Body of pancreas (tissue), 4 donors: Measurements from ENCODE around the gene SUGT1. TPM values are rescaled to one million over a fixed set of nuclear protein-coding genes. Genes with fewer than 3 reads are reported as not detected.

Experiments used
- ATAC-seq: fragments of 150-250 bp; one replicate; pipeline ENCODE4 v1.9.1; 2016
- DNase-seq, 4 donors: peaks; one replicate each; pipeline ENCODE4 v3.0.0-alpha.2; 2019
- H3K27ac ChIP-seq, 4 donors: fragments of 200-600 bp; sonication (generic); 1 replicate in 3 of 4; 2 replicates in 1 of 4; pipeline versions ENCODE4 v1.5.1 to v1.6.1; 2016 to 2019; ENCODE audit warnings: mild to moderate bottlenecking in 1 of 4, mixed read lengths in 1 of 4, moderate library complexity in 1 of 4
- H3K27me3 ChIP-seq, 2 donors: fragments of 200-600 bp; sonication (generic); one replicate each; pipeline ENCODE4 v1.6.0; 2016; ENCODE audit warnings: mild to moderate bottlenecking in 1 of 2
- H3K36me3 ChIP-seq, 2 donors: fragments of 200-600 bp; sonication (generic); replicated peaks in 1 of 2; 2 replicates each; pipeline ENCODE4 v1.5.1; 2016; ENCODE audit warnings: low read depth in 2 of 2; ENCODE audit not compliant: insufficient read depth in 1 of 2
- H3K4me1 ChIP-seq: fragments of 200-600 bp; sonication (generic); one replicate; pipeline ENCODE4 v1.6.0; 2016
- H3K4me3 ChIP-seq, 2 donors: fragments of 200-600 bp; sonication (generic); 1 replicate in 1 of 2; 2 replicates in 1 of 2; pipeline ENCODE4 v1.5.1; 2016 to 2019
- H3K9me3 ChIP-seq, 3 donors: fragments of 200-600 bp; sonication (generic); 1 replicate in 2 of 3; 2 replicates in 1 of 3; pipeline ENCODE4 v1.5.1; 2016
- CTCF ChIP-seq, 7 experiments: fragments of 450-650 bp in 4 of 7; fragments of 200-600 bp in 3 of 7; sonication (generic) in 3 of 7; IDR thresholded peaks; one replicate each; pipeline ENCODE4 v1.5.1; 2016 to 2019; ENCODE audit warnings: antibody characterized with exemption in 7 of 7
- POLR2A ChIP-seq, 3 donors: fragments of 450-650 bp; IDR thresholded peaks; one replicate each; pipeline ENCODE4 v1.6.1; 2016; ENCODE audit warnings: antibody characterized with exemption in 3 of 3, mild to moderate bottlenecking in 2 of 3
- WGBS, 2 donors: methylation state at CpG; one replicate each; pipeline ENCODE4 v1.1.5; 2017; 5-methylcytosine and 5-hydroxymethylcytosine counted together
- intact Hi-C: fragments of 100-400 bp; cut with DNase I; formaldehyde crosslinking; loops from one replicate; pipeline ENCODE4 v1.15.1; 2023
- total RNA-seq, 2 donors: library from RNA; depleted of rRNA; stranded (reverse); fragments of >200 nt; gene quantifications; one replicate each; pipeline ENCODE4 v1.1.0, GENCODE V29; 2016

Gene SUGT1
- total RNA-seq, 2 donors from 2014 or later = 12.5 to 31.4 TPM

- no peak for TF ChIP-seq POLR2A (IDR thresholded peaks at IDR 0.05)
- no peak for TF ChIP-seq CTCF (IDR thresholded peaks at IDR 0.05)
Observed at GRCh38 chr13:52737451-52737850, 84.8 kb downstream of the SUGT1 start.

GRCh38 chr13:52737965-52738364, 85.3 kb downstream of the SUGT1 start:
- no peak for DNase-seq
- Histone ChIP-seq H3K36me3 (no peaks in the 10 kb centered on the region), H3K9me3 (no peaks in the 10 kb centered on the region), H3K27ac (no peak overlapping the region), H3K27me3 (peaks cover 0 to 18% of the 10 kb centered on the region in 2 donors), H3K4me3 (no peak overlapping the region), H3K4me1 (peaks cover 11% of the 10 kb centered on the region)
- WGBS, 2 donors = 58 to 63% methylated on average over 4 of the region's 4 CpGs
- ATAC-seq = no peak
- no peak for TF ChIP-seq POLR2A (IDR thresholded peaks at IDR 0.05)
- no peak for TF ChIP-seq CTCF (IDR thresholded peaks at IDR 0.05)
- intact Hi-C loops = no loop called here

More at GRCh38 chr13:52737451-52737850, 84.8 kb downstream of the SUGT1 start:
- ATAC-seq = no peak
- Histone ChIP-seq H3K36me3 (no peaks in the 10 kb centered on the region), H3K4me1 (peaks cover 11% of the 10 kb centered on the region), H3K27me3 (peaks cover 0 to 18% of the 10 kb centered on the region in 2 donors), H3K9me3 (no peaks in the 10 kb centered on the region), H3K4me3 (no peak overlapping the region), H3K27ac (no peak overlapping the region)
- no peak for DNase-seq
- intact Hi-C loops = no loop called here

- peaks cover 0 to 18% of the 10 kb centered on the region in 2 donors for H3K27me3 ChIP-seq
- H3K4me3 ChIP-seq = no peak overlapping the region
- intact Hi-C loops = no loop called here
- ATAC-seq = peak; percentile 15
- H3K4me1 ChIP-seq = peaks cover 11% of the 10 kb centered on the region
- WGBS, 2 donors = 8 to 9% methylated on average over 43 to 74 of the region's 75 CpGs
- TF ChIP-seq CTCF (IDR thresholded peaks at IDR 0.05) = peak in 3 of 7 experiments; percentile 15 to 29 (median 23)
- TF ChIP-seq POLR2A (IDR thresholded peaks at IDR 0.05) = no peak
- no peaks in the 10 kb centered on the region for H3K9me3 ChIP-seq
- no peaks in the 10 kb centered on the region for H3K36me3 ChIP-seq
- H3K27ac ChIP-seq = no peak overlapping the region
- peak in 2 of 4 donors; percentile 18 to 32 for DNase-seq
Observed at GRCh38 chr13:52738719-52739467, 86.3 kb downstream of the SUGT1 start.

GRCh38 chr13:52739468-52740071, 86.9 kb downstream of the SUGT1 start, which contains the start of gene CNMD:
CNMD (minus strand) TSS chr13:52739820; CDS start chr13:52739701, 119 bp downstream.
- intact Hi-C loops = no loop called here
- 7 to 9% methylated on average over 27 to 30 of the region's 34 CpGs for WGBS, 2 donors
- Histone ChIP-seq H3K36me3 (no peaks in the 10 kb centered on the region), H3K27ac (no peak within 1 kb of the TSS), H3K9me3 (no peaks in the 10 kb centered on the region), H3K4me1 (peaks cover 11% of the 10 kb centered on the region), H3K27me3 (peaks cover 0 to 18% of the 10 kb centered on the region in 2 donors), H3K4me3 (no peak within 1 kb of the TSS)
- TF ChIP-seq POLR2A (IDR thresholded peaks at IDR 0.05) (no peak), CTCF (IDR thresholded peaks at IDR 0.05) (no peak)
- DNase-seq (no peak), ATAC-seq (no peak)
